Astrocyte (in vitro differentiated cells and primary cell): ENCODE data around the gene DNAH6.
"Not testable (repeated sequence)": the region's sequence is repeated elsewhere in the genome, so short reads cannot be mapped to it uniquely, and the experiment has no call there.

Source experiments
- CTCF ChIP-seq: IDR thresholded peaks from 2 replicates; pipeline ENCODE4 v1.5.1; 2011; ENCODE audit warnings: low read depth, mild to moderate bottlenecking, inconsistent platforms, low read length, moderate library complexity; ENCODE audit not compliant: insufficient read depth
- EZH2 ChIP-seq: IDR thresholded peaks from 2 replicates; pipeline ENCODE4 v1.6.1; 2012; ENCODE audit warnings: mild to moderate bottlenecking, low read length, inconsistent platforms; ENCODE audit not compliant: insufficient read depth

GRCh38 chr2:84551526-84551925 lies 35.2 kb downstream of the DNAH6 start:
- TF ChIP-seq EZH2, CTCF: not testable (repeated sequence)
